Heart left ventricle (tissue), 16 donors: ENCODE measurements around the gene CCL8. TPM values are rescaled to one million over a fixed set of nuclear protein-coding genes. Genes with fewer than 3 reads are reported as not detected.

Experiments used
- ATAC-seq, 4 donors: fragments of 200-7000 bp; cut with Tn5 transposase; one replicate each; pipeline ENCODE4 v1.9.1; 2020 to 2022; ENCODE audit warnings: moderate library complexity in 4 of 4, mild to moderate bottlenecking in 3 of 4, moderate number of reproducible peaks in 1 of 4
- DNase-seq, 5 donors: peaks; one replicate each; pipeline ENCODE4 v3.0.0-alpha.2; 2020
- H3K27ac ChIP-seq, 12 donors: fragments of 200-600 bp; sonication (generic) in 4 of 12; one replicate each; pipeline versions ENCODE4 v1.5.0 to v1.8.0; 2016 to 2022; ENCODE audit warnings: mild to moderate bottlenecking in 2 of 12
- H3K27me3 ChIP-seq, 9 donors: fragments of 200-600 bp; sonication (generic) in 2 of 9; one replicate each; pipeline versions ENCODE4 v1.5.1 to v1.8.0; 2016 to 2022; ENCODE audit warnings: mild to moderate bottlenecking in 3 of 9
- H3K36me3 ChIP-seq, 9 donors: fragments of 200-600 bp; sonication (generic) in 2 of 9; one replicate each; pipeline versions ENCODE4 v1.5.0 to v1.8.0; 2018 to 2022; ENCODE audit warnings: mild to moderate bottlenecking in 2 of 9
- H3K4me1 ChIP-seq, 12 donors: fragments of 200-600 bp; sonication (generic) in 4 of 12; one replicate each; pipeline versions ENCODE4 v1.5.0 to v1.8.0; 2016 to 2022; ENCODE audit warnings: mild to moderate bottlenecking in 3 of 12
- H3K4me3 ChIP-seq, 12 donors: fragments of 200-600 bp; sonication (generic) in 4 of 12; one replicate each; pipeline versions ENCODE4 v1.5.0 to v1.8.0; 2017 to 2022; ENCODE audit warnings: mild to moderate bottlenecking in 9 of 12, moderate library complexity in 4 of 12
- H3K9me3 ChIP-seq, 12 donors: fragments of 200-600 bp; sonication (generic) in 4 of 12; one replicate each; pipeline versions ENCODE4 v1.5.0 to v1.8.0; 2016 to 2022; ENCODE audit warnings: mild to moderate bottlenecking in 1 of 12
- POLR2A ChIP-seq, 2 donors: fragments of 450-650 bp; IDR thresholded peaks; one replicate each; pipeline ENCODE4 v1.6.1; 2017; ENCODE audit warnings: antibody characterized with exemption in 2 of 2, mild to moderate bottlenecking in 2 of 2, moderate library complexity in 2 of 2
- WGBS, 4 donors: extraction: QIAGEN DNeasy Blood & Tissue Kit in 2 of 4; methylation state at CpG; one replicate each; pipeline versions ENCODE4 v1.1.5 to v1.1.7; 2013 to 2018; 5-methylcytosine and 5-hydroxymethylcytosine counted together
- intact Hi-C, 10 donors: fragments of 100-400 bp; cut with DNase I; formaldehyde crosslinking; loops; one replicate each; pipeline versions ENCODE4 v1.11.1 to v1.14.2; 2022
- polyA plus RNA-seq, 2 donors: library from polyadenylated mRNA; stranded (reverse); fragments of 200-250 nt; gene quantifications; one replicate each; pipeline ENCODE4 v1.2.3, GENCODE V29; 2013
- total RNA-seq, 9 donors: library from RNA; depleted of rRNA in 2 of 9; stranded (reverse); fragments of >200 nt in 2 of 9; fragmentation: NEBNext Ultra II Directional in 3 of 9; extraction: Animal tissue kit (Norgen Biotek cat#: 25700) in 3 of 9; gene quantifications; one replicate each; pipeline versions ENCODE4 v1.1.0 to v1.2.4, GENCODE V29; 2016 to 2023
- TF ChIP-seq, protein P1 (sequence below), 12 donors: fragments of 200-600 bp; sonication (generic) in 4 of 12; IDR thresholded peaks; one replicate each; pipeline versions ENCODE4 v1.5.0 to v1.8.0; 2018 to 2022; ENCODE audit warnings: antibody characterized with exemption in 12 of 12, mild to moderate bottlenecking in 5 of 12
- donor health status: ischemic (EF 13 %, LVEDD 7.1; RV severe dilation, severe dysfunction).
- donor health status: healthy with polysubstance abuse.
- donor health status: DM: no; HTN: yes; CAD: no.
- donor health status: DM: no; HTN: no; CAD: no.
- donor health status: ischemic (EF 25% LVEDD 6.9; RV normal size, moderate dysfunction).
- donor health status: ischemic (EF 25% LVEDD 5.7; RV mildly dilated, moderate dysfunction).
- donor health status: healthy.
- donor health status: DM: yes; HTN: yes; CAD: no.
- donor health status: ischemic (EF 35%, LVEDD 5.7; RV mildly dilated, moderate dysfunction).
- donor health status: nonischemic (EF 11% LVEDD 7.7; RV severe dilation, severe dysfunction).
- donor health status: DM: yes; HTN: yes; CAD: no.
- donor health status: PGD.
- donor health status: ischemic (EF 29% LVEDD 5.4; RV normal size, mild dysfunction).
- donor health status: nonischemic (EF 23%, LVEDD 6.1; RV moderate dilation, normal function).

Gene CCL8
- total and polyA plus RNA-seq, 11 donors: 0.15 to 44.3 (median 2.0) TPM; not detected in 5

DNA sequence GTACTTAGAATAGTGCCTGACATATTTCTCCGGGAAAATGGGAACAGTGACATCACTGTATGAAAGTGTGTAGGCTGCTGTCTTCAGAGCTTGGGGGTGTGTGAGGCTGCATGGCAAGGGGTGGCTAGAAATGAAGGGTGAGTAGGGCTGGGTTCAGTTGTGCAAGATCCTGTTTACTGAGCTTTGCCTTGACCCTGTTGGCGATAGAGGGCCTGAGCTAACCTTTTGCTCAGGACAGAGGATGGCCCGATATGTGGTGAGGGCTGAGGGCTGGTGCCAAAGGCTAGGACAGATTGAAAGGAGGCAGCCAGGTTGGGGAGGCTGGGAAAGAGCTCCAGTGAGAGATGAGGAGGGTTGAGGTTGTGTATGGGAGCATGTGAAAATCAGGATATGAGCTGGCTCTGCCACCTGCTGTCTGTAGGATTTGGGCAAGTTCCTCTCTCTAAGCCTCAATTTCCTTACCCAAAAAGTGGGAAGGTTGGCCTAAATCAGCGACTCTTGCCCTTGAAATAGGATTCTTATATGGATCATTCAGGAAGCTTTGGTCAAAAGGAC is 49.8 kb downstream of the CCL8 start:
- peaks cover 0 to 13% (median 0%) of the 10 kb centered on the region in 9 donors for H3K27me3 ChIP-seq
- peaks cover 0 to 54% (median 0%) of the 10 kb centered on the region in 12 donors for H3K4me1 ChIP-seq
- no peak for DNase-seq
- H3K9me3 ChIP-seq: no peaks in the 10 kb centered on the region
- TF ChIP-seq, protein P1, sequence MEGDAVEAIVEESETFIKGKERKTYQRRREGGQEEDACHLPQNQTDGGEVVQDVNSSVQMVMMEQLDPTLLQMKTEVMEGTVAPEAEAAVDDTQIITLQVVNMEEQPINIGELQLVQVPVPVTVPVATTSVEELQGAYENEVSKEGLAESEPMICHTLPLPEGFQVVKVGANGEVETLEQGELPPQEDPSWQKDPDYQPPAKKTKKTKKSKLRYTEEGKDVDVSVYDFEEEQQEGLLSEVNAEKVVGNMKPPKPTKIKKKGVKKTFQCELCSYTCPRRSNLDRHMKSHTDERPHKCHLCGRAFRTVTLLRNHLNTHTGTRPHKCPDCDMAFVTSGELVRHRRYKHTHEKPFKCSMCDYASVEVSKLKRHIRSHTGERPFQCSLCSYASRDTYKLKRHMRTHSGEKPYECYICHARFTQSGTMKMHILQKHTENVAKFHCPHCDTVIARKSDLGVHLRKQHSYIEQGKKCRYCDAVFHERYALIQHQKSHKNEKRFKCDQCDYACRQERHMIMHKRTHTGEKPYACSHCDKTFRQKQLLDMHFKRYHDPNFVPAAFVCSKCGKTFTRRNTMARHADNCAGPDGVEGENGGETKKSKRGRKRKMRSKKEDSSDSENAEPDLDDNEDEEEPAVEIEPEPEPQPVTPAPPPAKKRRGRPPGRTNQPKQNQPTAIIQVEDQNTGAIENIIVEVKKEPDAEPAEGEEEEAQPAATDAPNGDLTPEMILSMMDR (IDR thresholded peaks at IDR 0.05): no peak
- TF ChIP-seq POLR2A (IDR thresholded peaks at IDR 0.05): no peak
- intact Hi-C loops: loop anchor here in 2 of 10 donors (10.0 kb wide), 2 partner anchors 584 to 594 kb away; no protein-coding TSS in a partner anchor
- H3K36me3 ChIP-seq: no peaks in the 10 kb centered on the region
- 54 to 61% (median 61%) methylated on average over 4 of the region's 4 CpGs for WGBS, 4 donors
- no peak overlapping the region for H3K4me3 ChIP-seq
- ATAC-seq: peak in 1 of 4 donors; percentile 11
- peak overlapping the region in 1 of 12 donors; percentile 32 for H3K27ac ChIP-seq

DNA sequence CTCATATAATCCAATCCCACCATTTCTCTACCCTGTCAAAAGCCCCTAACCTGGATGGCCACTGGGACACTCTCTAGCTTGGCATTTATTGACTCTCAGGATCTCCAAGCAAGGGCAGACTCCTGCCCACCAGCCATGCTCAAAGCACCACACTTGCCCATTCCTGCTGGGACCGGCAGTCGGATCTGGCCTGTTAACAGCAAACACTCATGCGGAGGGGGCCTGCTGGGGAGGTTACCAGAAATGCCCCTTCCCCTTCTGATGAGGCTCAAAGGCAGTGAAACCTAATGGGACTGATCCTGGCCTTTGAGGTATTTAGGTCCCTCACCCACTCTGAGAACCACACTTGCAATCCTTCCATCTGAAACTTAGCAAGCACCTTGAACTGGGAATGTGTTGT is 50.3 kb downstream of the CCL8 start:
- H3K4me3 ChIP-seq: no peak overlapping the region
- H3K27me3 ChIP-seq: peaks cover 0 to 13% (median 0%) of the 10 kb centered on the region in 9 donors
- no peaks in the 10 kb centered on the region for H3K9me3 ChIP-seq
- ATAC-seq: no peak
- no peaks in the 10 kb centered on the region for H3K36me3 ChIP-seq
- 69 to 90% (median 83%) methylated on average over 3 of the region's 3 CpGs for WGBS, 4 donors
- DNase-seq: no peak
- no peak overlapping the region for H3K27ac ChIP-seq
- peaks cover 0 to 54% (median 0%) of the 10 kb centered on the region in 12 donors for H3K4me1 ChIP-seq
- intact Hi-C loops: loop anchor here in 2 of 10 donors (10.0 kb wide), 2 partner anchors 585 to 595 kb away; no protein-coding TSS in a partner anchor
- TF ChIP-seq, protein P1 (IDR thresholded peaks at IDR 0.05): no peak
- TF ChIP-seq POLR2A (IDR thresholded peaks at IDR 0.05): no peak

DNA sequence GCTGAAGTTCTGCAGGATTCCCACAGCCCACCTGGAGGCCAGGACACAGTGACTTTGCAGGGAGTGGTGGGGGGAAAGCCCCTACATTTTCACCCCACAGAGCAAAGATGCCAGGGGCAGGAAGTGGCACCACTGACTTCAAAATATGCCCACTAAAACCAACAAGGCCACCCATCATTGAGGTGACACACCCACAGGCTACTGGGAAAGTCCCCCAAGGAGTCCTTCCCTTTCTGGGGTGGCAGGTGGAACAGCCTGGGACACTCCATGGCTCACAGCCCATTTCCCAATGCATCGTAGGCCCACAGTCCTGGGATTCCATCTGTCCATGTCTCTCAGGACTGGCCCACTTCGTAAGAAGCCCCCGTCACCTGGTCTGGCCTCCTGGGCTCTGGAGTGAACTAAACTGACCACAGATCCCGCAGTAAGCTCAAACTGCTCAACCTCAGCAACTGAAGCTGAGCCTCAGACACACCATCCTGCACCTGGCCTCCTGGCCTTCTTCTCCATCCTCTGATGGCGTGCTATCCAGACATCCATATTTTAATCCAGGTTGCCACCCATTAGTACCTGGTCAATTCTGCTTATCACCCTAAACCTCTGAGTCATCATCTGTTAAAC is 51.3 kb downstream of the CCL8 start:
- DNase-seq (no peak), ATAC-seq (no peak)
- 90 to 95% (median 94%) methylated on average over 4 to 5 of the region's 5 CpGs for WGBS, 4 donors
- Histone ChIP-seq H3K4me3 (no peak overlapping the region), H3K4me1 (peaks cover 0 to 54% (median 0%) of the 10 kb centered on the region in 12 donors), H3K9me3 (no peaks in the 10 kb centered on the region), H3K27me3 (peaks cover 0 to 13% (median 0%) of the 10 kb centered on the region in 9 donors), H3K36me3 (no peaks in the 10 kb centered on the region), H3K27ac (no peak overlapping the region)
- TF ChIP-seq POLR2A (IDR thresholded peaks at IDR 0.05): no peak
- TF ChIP-seq, protein P1 (IDR thresholded peaks at IDR 0.05): no peak
- intact Hi-C loops: no loop called here

DNA sequence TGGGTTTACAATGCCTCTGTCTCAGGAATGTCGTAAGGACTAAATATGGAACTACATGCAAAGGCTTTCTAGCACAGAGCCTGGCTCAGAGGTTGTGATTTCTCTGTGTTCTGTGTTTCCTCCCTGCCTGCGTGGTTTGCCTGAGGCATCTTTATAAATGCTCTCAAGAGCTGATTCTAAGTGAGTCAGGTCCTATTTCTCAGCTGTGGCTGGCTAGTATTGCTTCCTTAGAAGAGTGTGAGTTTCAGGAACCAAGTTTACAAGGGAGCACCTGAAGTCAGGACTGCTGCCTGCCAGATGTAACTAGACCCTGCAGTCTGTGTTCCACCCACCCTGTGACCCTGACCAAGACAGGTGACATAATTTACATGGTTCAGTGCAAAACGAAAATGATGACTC is 51.8 kb downstream of the CCL8 start:
- intact Hi-C loops: no loop called here
- Histone ChIP-seq H3K9me3 (no peaks in the 10 kb centered on the region), H3K36me3 (no peaks in the 10 kb centered on the region), H3K4me1 (peaks cover 0 to 54% (median 0%) of the 10 kb centered on the region in 12 donors), H3K27me3 (peaks cover 0 to 13% (median 0%) of the 10 kb centered on the region in 9 donors), H3K27ac (no peak overlapping the region), H3K4me3 (no peak overlapping the region)
- no peak for ATAC-seq
- TF ChIP-seq, protein P1 (IDR thresholded peaks at IDR 0.05): no peak
- TF ChIP-seq POLR2A (IDR thresholded peaks at IDR 0.05): no peak
- WGBS, 4 donors: 43 to 57% (median 49%) methylated on average over 3 of the region's 3 CpGs
- DNase-seq: no peak
